ENCODE results near the gene COQ5. TPM values are rescaled to one million over a fixed set of nuclear protein-coding genes. Genes with fewer than 3 reads are reported as not detected.

The COQ5 gene
- total RNA-seq, 1 experiment from 2014 or later, result 32.2 TPM

GRCh38 chr12:120557589-120557988 is 28.6 kb upstream of the COQ5 start:
- no peak for TF ChIP-seq EZH2 (IDR thresholded peaks at IDR 0.05; ENCODE audit: low read depth)
- TF ChIP-seq, protein P1, sequence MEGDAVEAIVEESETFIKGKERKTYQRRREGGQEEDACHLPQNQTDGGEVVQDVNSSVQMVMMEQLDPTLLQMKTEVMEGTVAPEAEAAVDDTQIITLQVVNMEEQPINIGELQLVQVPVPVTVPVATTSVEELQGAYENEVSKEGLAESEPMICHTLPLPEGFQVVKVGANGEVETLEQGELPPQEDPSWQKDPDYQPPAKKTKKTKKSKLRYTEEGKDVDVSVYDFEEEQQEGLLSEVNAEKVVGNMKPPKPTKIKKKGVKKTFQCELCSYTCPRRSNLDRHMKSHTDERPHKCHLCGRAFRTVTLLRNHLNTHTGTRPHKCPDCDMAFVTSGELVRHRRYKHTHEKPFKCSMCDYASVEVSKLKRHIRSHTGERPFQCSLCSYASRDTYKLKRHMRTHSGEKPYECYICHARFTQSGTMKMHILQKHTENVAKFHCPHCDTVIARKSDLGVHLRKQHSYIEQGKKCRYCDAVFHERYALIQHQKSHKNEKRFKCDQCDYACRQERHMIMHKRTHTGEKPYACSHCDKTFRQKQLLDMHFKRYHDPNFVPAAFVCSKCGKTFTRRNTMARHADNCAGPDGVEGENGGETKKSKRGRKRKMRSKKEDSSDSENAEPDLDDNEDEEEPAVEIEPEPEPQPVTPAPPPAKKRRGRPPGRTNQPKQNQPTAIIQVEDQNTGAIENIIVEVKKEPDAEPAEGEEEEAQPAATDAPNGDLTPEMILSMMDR (conservative IDR thresholded peaks at IDR 0.05), result no peak
- H3F3A ChIP-seq (ENCODE audit: insufficient read depth, low read depth), result no peaks in the 10 kb centered on the region; the same call in none of the 2 replicates
- ChIA-PET CTCF (no interaction called here), POLR2A (ENCODE audit: unreplicated experiment) (no interaction called here)
- no peak for DNase-seq
- H3K79me2 ChIP-seq (ENCODE audit: low read depth), result 0 out of 2 replicates have a peak, but pooled peaks cover 4% of the 10 kb centered on the region
- H3K27ac ChIP-seq, result no peak overlapping the region
- H3K4me3 ChIP-seq, result no peak overlapping the region
- peaks cover 36% of the 10 kb centered on the region for H3K36me3 ChIP-seq (ENCODE audit: low read depth)
- no peaks in the 10 kb centered on the region for H3K27me3 ChIP-seq (ENCODE audit: insufficient read depth, low read depth)
- H3K9me3 ChIP-seq (ENCODE audit: insufficient read depth, low read depth), result no peaks in the 10 kb centered on the region
- H4K20me1 ChIP-seq (ENCODE audit: insufficient read depth), result peaks cover 10% of the 10 kb centered on the region
- no peak overlapping the region for H3K4me2 ChIP-seq
- intact Hi-C loops (cut with micrococcal nuclease; ENCODE audit: unreplicated experiment), result no loop called here
- no peak overlapping the region for H2AFZ ChIP-seq
- no peaks in the 10 kb centered on the region for H3K9me2 ChIP-seq (ENCODE audit: insufficient read depth)
- H3K4me1 ChIP-seq (replicated peaks; ENCODE audit: insufficient read depth), result no peaks in the 10 kb centered on the region
- BruUV-seq (replicated peaks), result no TSS peak

DNA sequence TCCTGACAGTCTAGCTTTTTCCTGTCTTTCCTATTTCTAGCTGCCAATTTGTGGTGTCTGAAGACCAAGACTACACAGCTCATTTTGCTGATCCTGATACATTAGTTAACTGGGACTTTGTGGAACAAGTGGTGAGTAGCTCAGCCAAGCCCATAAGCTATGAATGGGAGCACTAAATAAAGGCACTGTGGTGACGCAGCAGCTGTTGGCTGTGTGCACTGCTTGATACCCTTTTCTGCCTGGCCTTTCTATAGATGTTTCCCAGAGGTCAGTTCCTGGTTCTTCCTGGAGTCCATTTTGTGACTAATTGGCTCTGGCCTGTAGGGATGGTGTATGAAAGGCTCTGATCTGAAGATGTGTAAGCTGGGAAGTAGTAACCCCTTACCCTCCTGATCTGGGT is 25.7 kb upstream of the COQ5 start:
- Histone ChIP-seq H3K9me2 (ENCODE audit: insufficient read depth) (no peaks in the 10 kb centered on the region), H3K27ac (no peak overlapping the region), H3K4me1 (replicated peaks; ENCODE audit: insufficient read depth) (no peaks in the 10 kb centered on the region), H3K9me3 (ENCODE audit: insufficient read depth, low read depth) (no peaks in the 10 kb centered on the region), H3K4me2 (no peak overlapping the region), H3F3A (ENCODE audit: insufficient read depth, low read depth) (peaks cover 10% of the 10 kb centered on the region), H4K20me1 (ENCODE audit: insufficient read depth) (peaks cover 20% of the 10 kb centered on the region), H3K79me2 (ENCODE audit: low read depth) (0 out of 2 replicates have a peak, but pooled peaks cover 4% of the 10 kb centered on the region), H3K36me3 (ENCODE audit: low read depth) (peaks cover 17% of the 10 kb centered on the region; the same call in 1 of the 2 replicates), H3K4me3 (no peak overlapping the region), H3K27me3 (ENCODE audit: insufficient read depth, low read depth) (no peaks in the 10 kb centered on the region), H2AFZ (no peak overlapping the region)
- DNase-seq, result no peak
- CTCF ChIA-PET, result interaction anchor here (0.5 kb wide), 1 partner anchor 84 kb away, joined by 11 read pairs; no protein-coding TSS in a partner anchor
- TF ChIP-seq, protein P1 (conservative IDR thresholded peaks at IDR 0.05), result no peak
- TF ChIP-seq EZH2 (IDR thresholded peaks at IDR 0.05; ENCODE audit: low read depth), result no peak
- intact Hi-C loops (cut with micrococcal nuclease; ENCODE audit: unreplicated experiment), result no loop called here
- BruUV-seq (replicated peaks), result no TSS peak
- POLR2A ChIA-PET (ENCODE audit: unreplicated experiment), result no interaction called here

DNA sequence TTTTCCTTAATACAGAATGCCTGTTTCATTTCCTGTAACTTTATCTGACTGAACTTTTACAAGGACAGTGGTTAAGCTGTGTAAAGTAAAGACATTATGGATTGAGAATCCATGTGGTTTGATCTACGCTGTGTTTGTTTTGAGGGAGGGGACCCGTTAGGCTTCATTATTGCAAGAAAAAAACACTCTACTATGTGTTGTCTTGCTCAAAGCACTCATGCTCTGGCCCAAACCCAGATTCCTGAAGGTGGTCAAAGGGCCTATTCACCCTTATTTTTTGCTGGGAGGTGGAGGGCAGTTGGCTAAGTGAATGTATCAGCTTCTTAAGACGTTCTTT is 17.1 kb upstream of the COQ5 start:
- no peak overlapping the region for H2AFZ ChIP-seq
- H3K9me2 ChIP-seq (ENCODE audit: insufficient read depth), result no peaks in the 10 kb centered on the region
- intact Hi-C loops (cut with micrococcal nuclease; ENCODE audit: unreplicated experiment), result no loop called here
- no peak overlapping the region for H3K4me2 ChIP-seq
- H3K9me3 ChIP-seq (ENCODE audit: insufficient read depth, low read depth), result no peaks in the 10 kb centered on the region
- DNase-seq, result no peak
- peaks cover 80% of the 10 kb centered on the region for H3K79me2 ChIP-seq (ENCODE audit: low read depth)
- no peaks in the 10 kb centered on the region for H3K27me3 ChIP-seq (ENCODE audit: insufficient read depth, low read depth)
- H3K4me3 ChIP-seq, result no peak overlapping the region
- ChIA-PET CTCF (no interaction called here), POLR2A (ENCODE audit: unreplicated experiment) (interaction anchor here (0.6 to 0.7 kb wide), 2 partner anchors 31 to 211 kb away, joined by 3 read pairs; no protein-coding TSS in a partner anchor)
- H3K36me3 ChIP-seq (ENCODE audit: low read depth), result peaks cover 21% of the 10 kb centered on the region
- H4K20me1 ChIP-seq (ENCODE audit: insufficient read depth), result peaks cover 77% of the 10 kb centered on the region
- TF ChIP-seq EZH2 (IDR thresholded peaks at IDR 0.05; ENCODE audit: low read depth), result no peak
- TF ChIP-seq, protein P1 (conservative IDR thresholded peaks at IDR 0.05), result no peak
- H3K4me1 ChIP-seq (replicated peaks; ENCODE audit: insufficient read depth), result no peaks in the 10 kb centered on the region
- H3K27ac ChIP-seq, result no peak overlapping the region
- BruUV-seq (replicated peaks), result no TSS peak
- H3F3A ChIP-seq (ENCODE audit: insufficient read depth, low read depth), result no peaks in the 10 kb centered on the region; the same call in 1 of the 2 replicates

Data from PC-9 (cell line).